ENCODE data around the gene PTPRK. TPM values are rescaled to one million over a fixed set of nuclear protein-coding genes. Genes with fewer than 3 reads are reported as not detected.

The PTPRK gene
- total and polyA plus RNA-seq, 4 donors, result 12.1 to 61.2 (median 29.1) TPM

GRCh38 chr6:128389820-128390534, 130.4 kb downstream of the PTPRK start:
- H3K27ac ChIP-seq (ENCODE audit: low read depth in 1 of 2, low read length in 2 of 2), result no peak overlapping the region
- peaks cover 0 to 2% (median 0%) of the 10 kb centered on the region in 4 donors for H3K4me1 ChIP-seq (ENCODE audit: control insufficient read depth in 4 of 4, insufficient read depth in 4 of 4, low read length in 3 of 4)
- H3K9ac ChIP-seq (ENCODE audit: low read depth in 1 of 2, low read length in 2 of 2), result no peak overlapping the region
- no peak for DNase-seq (ENCODE audit: low spot score)
- H3K36me3 ChIP-seq (ENCODE audit: control insufficient read depth in 4 of 4, insufficient read depth in 3 of 4, low read depth in 1 of 4, low read length in 3 of 4), result peaks cover 0 to 3% (median 0%) of the 10 kb centered on the region in 4 donors
- H3K9me3 ChIP-seq (ENCODE audit: control insufficient read depth in 4 of 4, low read length in 3 of 4), result no peaks in the 10 kb centered on the region
- no peaks in the 10 kb centered on the region for H3K27me3 ChIP-seq (ENCODE audit: control insufficient read depth in 4 of 4, insufficient read depth in 4 of 4, low read length in 3 of 4)
- no peak overlapping the region for H3K4me3 ChIP-seq (ENCODE audit: low read depth in 1 of 3, low read length in 3 of 3)
- 83% methylated on average over 4 of the region's 4 CpGs for whole genome bisulfite sequencing
- TF ChIP-seq CTCF (IDR thresholded peaks at IDR 0.05; ENCODE audit: low read depth, low read length, missing input control) (no peak), YY1 (IDR thresholded peaks at IDR 0.05) (no peak), RXRA (IDR thresholded peaks at IDR 0.05) (no peak), RAD21 (IDR thresholded peaks at IDR 0.05) (no peak), GABPA (IDR thresholded peaks at IDR 0.05 in 1 of 2, conservative IDR thresholded peaks at IDR 0.05 in 1 of 2) (no peak), ATF3 (IDR thresholded peaks at IDR 0.05) (no peak), JUND (IDR thresholded peaks at IDR 0.05) (no peak), FOXA1 (IDR thresholded peaks at IDR 0.05) (no peak), TAF1 (conservative IDR thresholded peaks at IDR 0.05) (no peak)

GRCh38 chr6:128388380-128388779, 132.0 kb downstream of the PTPRK start:
- H3K4me3 ChIP-seq (ENCODE audit: low read depth in 1 of 3, low read length in 3 of 3), result no peak overlapping the region
- TF ChIP-seq HNF4A (conservative IDR thresholded peaks at IDR 0.05) (no peak), JUND (IDR thresholded peaks at IDR 0.05) (no peak), TAF1 (conservative IDR thresholded peaks at IDR 0.05) (no peak), ATF3 (IDR thresholded peaks at IDR 0.05) (no peak), SP1 (IDR thresholded peaks at IDR 0.05) (no peak), EGR1 (IDR thresholded peaks at IDR 0.05; ENCODE audit: low read depth in 2 of 2) (no peak), HNF4G (IDR thresholded peaks at IDR 0.05) (no peak)
- H3K27me3 ChIP-seq (ENCODE audit: control insufficient read depth in 4 of 4, insufficient read depth in 4 of 4, low read length in 3 of 4), result no peaks in the 10 kb centered on the region
- H3K36me3 ChIP-seq (ENCODE audit: control insufficient read depth in 4 of 4, insufficient read depth in 3 of 4, low read depth in 1 of 4, low read length in 3 of 4), result peaks cover 0 to 3% (median 0%) of the 10 kb centered on the region in 4 donors
- H3K4me1 ChIP-seq (ENCODE audit: control insufficient read depth in 4 of 4, insufficient read depth in 4 of 4, low read length in 3 of 4), result no peaks in the 10 kb centered on the region
- 0% methylated on average over 1 of the region's 1 CpG for WGBS
- H3K9ac ChIP-seq (ENCODE audit: low read depth in 1 of 2, low read length in 2 of 2), result no peak overlapping the region
- DNase-seq (ENCODE audit: low spot score), result no peak
- H3K27ac ChIP-seq (ENCODE audit: low read depth in 1 of 2, low read length in 2 of 2), result no peak overlapping the region
- no peaks in the 10 kb centered on the region for H3K9me3 ChIP-seq (ENCODE audit: control insufficient read depth in 4 of 4, low read length in 3 of 4)

- H3K4me3 ChIP-seq (ENCODE audit: low read depth in 1 of 3, low read length in 3 of 3), result no peak overlapping the region
- H3K27ac ChIP-seq (ENCODE audit: low read depth in 1 of 2, low read length in 2 of 2), result no peak overlapping the region
- no peak for DNase-seq (ENCODE audit: low spot score)
- peaks cover 0 to 2% (median 0%) of the 10 kb centered on the region in 4 donors for H3K36me3 ChIP-seq (ENCODE audit: control insufficient read depth in 4 of 4, insufficient read depth in 3 of 4, low read depth in 1 of 4, low read length in 3 of 4)
- peaks cover 2 to 14% (median 3%) of the 10 kb centered on the region in 4 donors for H3K4me1 ChIP-seq (ENCODE audit: control insufficient read depth in 4 of 4, insufficient read depth in 4 of 4, low read length in 3 of 4)
- peaks cover 0 to 5% (median 2%) of the 10 kb centered on the region in 4 donors for H3K9me3 ChIP-seq (ENCODE audit: control insufficient read depth in 4 of 4, low read length in 3 of 4)
- no peak overlapping the region for H3K9ac ChIP-seq (ENCODE audit: low read depth in 1 of 2, low read length in 2 of 2)
- no peaks in the 10 kb centered on the region for H3K27me3 ChIP-seq (ENCODE audit: control insufficient read depth in 4 of 4, insufficient read depth in 4 of 4, low read length in 3 of 4)
- TF ChIP-seq REST (IDR thresholded peaks at IDR 0.05) (no peak), NR2F2 (IDR thresholded peaks at IDR 0.05) (no peak), TAF1 (conservative IDR thresholded peaks at IDR 0.05) (no peak), HNF4A (conservative IDR thresholded peaks at IDR 0.05) (no peak), MAX (IDR thresholded peaks at IDR 0.05) (no peak), RAD21 (IDR thresholded peaks at IDR 0.05) (no peak), ATF3 (IDR thresholded peaks at IDR 0.05) (no peak), RXRA (IDR thresholded peaks at IDR 0.05) (no peak), SP1 (IDR thresholded peaks at IDR 0.05) (no peak), HNF4G (IDR thresholded peaks at IDR 0.05) (no peak), EGR1 (IDR thresholded peaks at IDR 0.05; ENCODE audit: low read depth in 2 of 2) (no peak), YY1 (IDR thresholded peaks at IDR 0.05) (no peak), ZBTB33 (IDR thresholded peaks at IDR 0.05) (no peak)
Observed at GRCh38 chr6:128380891-128381290, 139.5 kb downstream of the PTPRK start.

Measured in liver (tissue), 9 donors.